Forelimb muscle (tissue), 1 donor: ENCODE results near the gene FOXP1. TPM values are rescaled to one million over a fixed set of nuclear protein-coding genes. Genes with fewer than 3 reads are reported as not detected.
"Not testable (repeated sequence)": the region's sequence is repeated elsewhere in the genome, so short reads cannot be mapped to it uniquely, and the experiment has no call there.

Experiments
- DNase-seq: peaks from one replicate; pipeline ENCODE4 v3.0.0-alpha.2; 2013; ENCODE audit warnings: low read depth
- polyA plus RNA-seq: library from polyadenylated mRNA; unstranded; fragments of 120-200 nt; gene quantifications from one replicate; pipeline ENCODE4 v1.2.1, GENCODE V29; 2013; ENCODE audit not compliant: insufficient read length

FOXP1 gene
- polyA plus RNA-seq, 1 donor: 15.8 TPM

GRCh38 chr3:71532639-71533395 is 50.7 kb downstream of the FOXP1 start:
- no peak for DNase-seq

- no peak for DNase-seq
Observed at GRCh38 chr3:71530903-71531530, 52.5 kb downstream of the FOXP1 start.

- no peak for DNase-seq
Observed at GRCh38 chr3:71528816-71529215, 54.7 kb downstream of the FOXP1 start.

- DNase-seq: not testable (repeated sequence)
Observed at GRCh38 chr3:71526448-71526847, 57.1 kb downstream of the FOXP1 start.

GRCh38 chr3:71525391-71525790 is 58.1 kb downstream of the FOXP1 start:
- DNase-seq: no peak

GRCh38 chr3:71524672-71525071 is 58.9 kb downstream of the FOXP1 start:
- DNase-seq: no peak

- DNase-seq: no peak
Observed at GRCh38 chr3:71523628-71524027, 59.9 kb downstream of the FOXP1 start.

- DNase-seq: no peak
Observed at GRCh38 chr3:71521940-71522876, 61.3 kb downstream of the FOXP1 start.

- DNase-seq: no peak
Observed at GRCh38 chr3:71521021-71521352, 62.5 kb downstream of the FOXP1 start.

GRCh38 chr3:71520161-71521020 is 63.1 kb downstream of the FOXP1 start:
- no peak for DNase-seq

- no peak for DNase-seq
Observed at GRCh38 chr3:71518089-71518488, 65.4 kb downstream of the FOXP1 start.

- no peak for DNase-seq
Observed at GRCh38 chr3:71517271-71517791, 66.2 kb downstream of the FOXP1 start.

GRCh38 chr3:71515636-71516365 is 67.7 kb downstream of the FOXP1 start:
- DNase-seq: no peak

GRCh38 chr3:71514621-71515020 is 68.9 kb downstream of the FOXP1 start:
- DNase-seq: no peak

- DNase-seq: no peak
Observed at GRCh38 chr3:71513515-71513914, 70.0 kb downstream of the FOXP1 start.

GRCh38 chr3:71513081-71513480 is 70.4 kb downstream of the FOXP1 start:
- DNase-seq: no peak

- no peak for DNase-seq
Observed at GRCh38 chr3:71512544-71512943, 71.0 kb downstream of the FOXP1 start.

GRCh38 chr3:71512000-71512399 is 71.5 kb downstream of the FOXP1 start:
- no peak for DNase-seq

- DNase-seq: no peak
Observed at GRCh38 chr3:71511446-71511845, 72.1 kb downstream of the FOXP1 start.

GRCh38 chr3:71511037-71511436 is 72.5 kb downstream of the FOXP1 start:
- no peak for DNase-seq

- no peak for DNase-seq
Observed at GRCh38 chr3:71510510-71510909, 73.0 kb downstream of the FOXP1 start.
